SU-DHL-6 (cell line): ENCODE results near the gene SUCNR1.

Experiments used
- H2AFZ ChIP-seq: fragments of 200-600 bp; sonication (generic); 2 replicates; pipeline ENCODE4 v1.6.1; 2014; ENCODE audit warnings: low read depth, mild to moderate bottlenecking, moderate library complexity, mixed read lengths, antibody characterized with exemption, low read length; ENCODE audit not compliant: severe bottlenecking
- H3F3A ChIP-seq: fragments of 200-600 bp; shearing (Covaris generic); 2 replicates; pipeline ENCODE4 v1.6.0; 2016; ENCODE audit warnings: antibody characterized with exemption, mild to moderate bottlenecking; ENCODE audit not compliant: insufficient read depth
- H3K27ac ChIP-seq: fragments of 200-600 bp; sonication (generic); 2 replicates; pipeline ENCODE4 v1.5.1; 2016; ENCODE audit warnings: low read depth, mild to moderate bottlenecking, low read length, moderate library complexity, mixed read lengths
- H3K27me3 ChIP-seq: fragments of 200-600 bp; sonication (generic), shearing (Covaris generic); 2 replicates; pipeline ENCODE4 v1.6.0; 2014; ENCODE audit warnings: mild to moderate bottlenecking, low read length
- H3K36me3 ChIP-seq: fragments of 200-600 bp; sonication (generic); 2 replicates; pipeline ENCODE4 v1.6.1; 2014; ENCODE audit warnings: mild to moderate bottlenecking, low read length, mixed read lengths
- H3K4me2 ChIP-seq: fragments of 300-600, 200-600 bp; shearing (Covaris generic), sonication (generic); 2 replicates; pipeline ENCODE4 v1.6.0; 2014; ENCODE audit warnings: low read length, low read depth, mild to moderate bottlenecking; ENCODE audit not compliant: poor library complexity, severe bottlenecking
- H3K4me3 ChIP-seq: fragments of 200-600 bp; sonication (generic); 2 replicates; pipeline ENCODE4 v1.5.1; 2014; ENCODE audit warnings: antibody characterized with exemption, low read length, mild to moderate bottlenecking, mixed read lengths; ENCODE audit not compliant: insufficient read depth, poor library complexity, severe bottlenecking
- H3K79me2 ChIP-seq: fragments of 200-600 bp; sonication (generic); 2 replicates; pipeline ENCODE4 v1.6.1; 2014; ENCODE audit warnings: mild to moderate bottlenecking, low read length, moderate library complexity; ENCODE audit not compliant: insufficient read depth
- H3K9ac ChIP-seq: fragments of 200-600 bp; sonication (generic); 2 replicates; pipeline ENCODE4 v1.7.0; 2014; ENCODE audit warnings: mild to moderate bottlenecking, low read length
- H3K9me2 ChIP-seq: fragments of 200-600 bp; sonication (generic); replicated peaks from 2 replicates; pipeline ENCODE4 v1.6.1; 2014; ENCODE audit warnings: low read length; ENCODE audit not compliant: insufficient read depth
- H3K9me3 ChIP-seq: fragments of 200-600 bp; sonication (generic); 2 replicates; pipeline ENCODE4 v1.6.1; 2014; ENCODE audit warnings: low read length, mixed read lengths; ENCODE audit not compliant: insufficient read depth
- H4K20me1 ChIP-seq: fragments of 200-600 bp; sonication (generic); 2 replicates; pipeline ENCODE4 v1.6.1; 2014; ENCODE audit warnings: low read depth, mild to moderate bottlenecking, antibody characterized with exemption, low read length, moderate library complexity, mixed read lengths
- EZH2phosphoT487 ChIP-seq: fragments of 200-600 bp; sonication (generic), shearing (Covaris generic); conservative IDR thresholded peaks from 2 replicates; pipeline ENCODE4 v1.6.1; 2018; ENCODE audit warnings: mild to moderate bottlenecking, antibody characterized with exemption, low read length, moderate library complexity, mixed read lengths
- TF ChIP-seq, protein P1 (sequence below): fragments of 200-600 bp; sonication (generic); IDR thresholded peaks from one replicate; pipeline ENCODE4 v1.5.1; 2017; ENCODE audit warnings: antibody characterized with exemption, mild to moderate bottlenecking, low read length, moderate library complexity; ENCODE audit not compliant: insufficient read depth, poor library complexity, severe bottlenecking

The SUCNR1 gene, protein sequence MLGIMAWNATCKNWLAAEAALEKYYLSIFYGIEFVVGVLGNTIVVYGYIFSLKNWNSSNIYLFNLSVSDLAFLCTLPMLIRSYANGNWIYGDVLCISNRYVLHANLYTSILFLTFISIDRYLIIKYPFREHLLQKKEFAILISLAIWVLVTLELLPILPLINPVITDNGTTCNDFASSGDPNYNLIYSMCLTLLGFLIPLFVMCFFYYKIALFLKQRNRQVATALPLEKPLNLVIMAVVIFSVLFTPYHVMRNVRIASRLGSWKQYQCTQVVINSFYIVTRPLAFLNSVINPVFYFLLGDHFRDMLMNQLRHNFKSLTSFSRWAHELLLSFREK

DNA sequence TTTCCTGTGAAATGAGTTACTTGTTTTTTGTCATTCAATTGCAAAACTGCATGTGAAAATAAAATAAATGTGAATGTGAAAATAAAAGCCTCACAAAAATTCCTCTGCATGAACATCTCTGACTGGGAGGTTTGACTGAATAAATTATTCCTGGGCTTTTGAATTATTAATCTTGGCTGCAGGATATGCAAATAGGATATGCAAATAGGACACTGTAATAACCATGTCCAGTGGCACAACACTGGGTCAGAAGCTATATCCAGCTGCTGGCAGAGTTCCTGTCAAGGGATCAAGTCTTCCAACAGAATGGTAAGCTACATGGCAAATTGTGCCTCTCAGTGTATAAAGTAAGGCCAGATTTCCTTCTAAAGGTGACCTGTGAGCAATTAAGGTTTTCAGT lies at the start of gene SUCNR1:
Gene SUCNR1 (plus strand): TSS at position 246 of the 400 bp plus-strand sequence. CDS start 6,250 bp downstream, outside the sequence.
- Histone ChIP-seq H3K27ac (no peak within 1 kb of the TSS), H3K9me3 (no peaks in the 10 kb centered on the region), H3K4me3 (no peak within 1 kb of the TSS), H3K36me3 (no peaks in the 10 kb centered on the region), H3K9ac (no peak within 1 kb of the TSS), H2AFZ (no peak within 1 kb of the TSS), H3F3A (no peaks in the 10 kb centered on the region), H4K20me1 (no peaks in the 10 kb centered on the region), H3K27me3 (no peaks in the 10 kb centered on the region), H3K9me2 (no peaks in the 10 kb centered on the region), H3K79me2 (no peaks in the 10 kb centered on the region), H3K4me2 (no peak within 1 kb of the TSS)
- TF ChIP-seq, protein P1, sequence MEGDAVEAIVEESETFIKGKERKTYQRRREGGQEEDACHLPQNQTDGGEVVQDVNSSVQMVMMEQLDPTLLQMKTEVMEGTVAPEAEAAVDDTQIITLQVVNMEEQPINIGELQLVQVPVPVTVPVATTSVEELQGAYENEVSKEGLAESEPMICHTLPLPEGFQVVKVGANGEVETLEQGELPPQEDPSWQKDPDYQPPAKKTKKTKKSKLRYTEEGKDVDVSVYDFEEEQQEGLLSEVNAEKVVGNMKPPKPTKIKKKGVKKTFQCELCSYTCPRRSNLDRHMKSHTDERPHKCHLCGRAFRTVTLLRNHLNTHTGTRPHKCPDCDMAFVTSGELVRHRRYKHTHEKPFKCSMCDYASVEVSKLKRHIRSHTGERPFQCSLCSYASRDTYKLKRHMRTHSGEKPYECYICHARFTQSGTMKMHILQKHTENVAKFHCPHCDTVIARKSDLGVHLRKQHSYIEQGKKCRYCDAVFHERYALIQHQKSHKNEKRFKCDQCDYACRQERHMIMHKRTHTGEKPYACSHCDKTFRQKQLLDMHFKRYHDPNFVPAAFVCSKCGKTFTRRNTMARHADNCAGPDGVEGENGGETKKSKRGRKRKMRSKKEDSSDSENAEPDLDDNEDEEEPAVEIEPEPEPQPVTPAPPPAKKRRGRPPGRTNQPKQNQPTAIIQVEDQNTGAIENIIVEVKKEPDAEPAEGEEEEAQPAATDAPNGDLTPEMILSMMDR = no peak
- no peak for TF ChIP-seq EZH2phosphoT487

DNA sequence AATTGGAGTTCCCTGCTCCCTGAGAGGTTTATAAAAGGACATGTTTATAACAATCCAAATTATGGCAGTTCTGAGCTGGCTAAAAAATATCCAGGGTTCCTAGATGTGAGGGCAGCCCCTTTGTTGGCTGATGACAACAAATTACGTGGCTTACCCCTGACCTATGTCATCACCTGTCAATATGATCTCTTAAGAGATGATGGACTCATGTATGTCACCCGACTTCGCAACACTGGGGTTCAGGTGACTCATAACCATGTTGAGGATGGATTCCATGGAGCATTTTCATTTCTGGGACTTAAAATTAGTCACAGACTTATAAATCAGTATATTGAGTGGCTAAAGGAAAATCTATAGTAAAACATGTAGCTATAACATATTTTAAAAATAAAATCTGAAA lies 45.6 kb upstream of the SUCNR1 start:
- TF ChIP-seq, protein P1 = no peak
- TF ChIP-seq EZH2phosphoT487 = no peak
- no peak overlapping the region for H3K27ac ChIP-seq

DNA sequence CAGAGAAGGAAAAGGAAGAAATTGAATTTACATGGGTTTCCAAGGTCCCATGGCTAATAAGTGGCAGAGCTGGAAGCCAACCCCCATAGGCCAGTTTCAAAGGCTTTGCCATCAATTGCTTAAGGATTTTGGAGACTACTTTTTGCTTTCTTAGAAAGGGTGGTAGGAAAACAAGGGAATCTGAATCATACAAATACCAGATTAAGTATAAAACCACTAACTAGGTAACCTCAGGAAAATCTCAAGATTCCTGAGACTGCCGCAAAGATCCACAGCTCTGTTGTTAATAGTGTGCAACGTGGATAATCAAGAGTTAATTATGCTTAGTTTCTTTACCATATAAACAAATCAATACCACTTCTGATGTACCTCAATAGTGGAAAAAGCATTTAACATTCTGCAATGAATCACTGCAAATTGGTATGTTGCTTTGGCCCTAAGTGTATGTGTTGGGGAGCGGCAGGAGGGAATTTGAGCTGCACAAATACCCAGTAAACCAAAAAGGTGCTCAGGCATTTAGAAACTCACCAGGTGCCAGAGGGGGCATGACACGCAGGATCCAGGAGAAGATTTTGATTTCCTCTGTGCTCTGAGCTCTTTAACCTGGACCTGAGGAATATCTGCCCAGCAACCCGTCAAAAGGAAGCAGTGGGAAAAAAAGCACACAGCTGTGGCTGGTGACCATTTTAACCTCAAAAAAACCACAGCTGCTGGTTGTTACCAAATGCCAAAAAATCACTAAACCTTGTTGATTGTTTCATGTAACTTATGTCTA lies 37.5 kb upstream of the SUCNR1 start:
- no peak overlapping the region for H3K4me2 ChIP-seq

More for the DNA sequence above, 45.6 kb upstream of the SUCNR1 start:
- Histone ChIP-seq H4K20me1 (no peaks in the 10 kb centered on the region), H3K4me3 (no peak overlapping the region), H3K79me2 (no peaks in the 10 kb centered on the region), H3K9me3 (no peaks in the 10 kb centered on the region), H3K36me3 (no peaks in the 10 kb centered on the region), H3K9me2 (no peaks in the 10 kb centered on the region), H3K9ac (no peak overlapping the region), H3F3A (no peaks in the 10 kb centered on the region), H3K4me2 (no peak overlapping the region), H2AFZ (no peak overlapping the region), H3K27me3 (no peaks in the 10 kb centered on the region; the same call in 1 of the 2 replicates)

More for the DNA sequence above, 37.5 kb upstream of the SUCNR1 start:
- Histone ChIP-seq H3K27ac (no peak overlapping the region), H3K36me3 (no peaks in the 10 kb centered on the region), H2AFZ (no peak overlapping the region), H3K4me3 (no peak overlapping the region), H3K9ac (no peak overlapping the region), H3K79me2 (no peaks in the 10 kb centered on the region), H3K27me3 (no peaks in the 10 kb centered on the region), H4K20me1 (no peaks in the 10 kb centered on the region), H3F3A (no peaks in the 10 kb centered on the region), H3K9me3 (no peaks in the 10 kb centered on the region), H3K9me2 (no peaks in the 10 kb centered on the region)
- no peak for TF ChIP-seq EZH2phosphoT487
- TF ChIP-seq, protein P1 = no peak
